ENCODE data around the gene MDM4. TPM values are rescaled to one million over a fixed set of nuclear protein-coding genes. Genes with fewer than 3 reads are reported as not detected.

The MDM4 gene
- total RNA-seq, 2 donors from 2014 or later = 72.9 to 125 TPM

- WGBS, 2 donors = 73 to 75% methylated on average over 6 of the region's 6 CpGs
- ATAC-seq = no peak
- Histone ChIP-seq H3K27ac (no peak overlapping the region), H3K27me3 (no peaks in the 10 kb centered on the region), H3K4me3 (no peak overlapping the region), H3K9me3 (no peaks in the 10 kb centered on the region), H3K36me3 (replicated peaks in 1 of 2; ENCODE audit: insufficient read depth in 1 of 2, low read depth in 2 of 2) (no peaks in the 10 kb centered on the region), H3K4me1 (no peaks in the 10 kb centered on the region)
- TF ChIP-seq POLR2A (IDR thresholded peaks at IDR 0.05) (no peak), CTCF (IDR thresholded peaks at IDR 0.05) (no peak)
- DNase-seq = no peak
- intact Hi-C loops (cut with DNase I) = no loop called here
Observed at GRCh38 chr1:204602871-204603542, 86.8 kb downstream of the MDM4 start.

DNA sequence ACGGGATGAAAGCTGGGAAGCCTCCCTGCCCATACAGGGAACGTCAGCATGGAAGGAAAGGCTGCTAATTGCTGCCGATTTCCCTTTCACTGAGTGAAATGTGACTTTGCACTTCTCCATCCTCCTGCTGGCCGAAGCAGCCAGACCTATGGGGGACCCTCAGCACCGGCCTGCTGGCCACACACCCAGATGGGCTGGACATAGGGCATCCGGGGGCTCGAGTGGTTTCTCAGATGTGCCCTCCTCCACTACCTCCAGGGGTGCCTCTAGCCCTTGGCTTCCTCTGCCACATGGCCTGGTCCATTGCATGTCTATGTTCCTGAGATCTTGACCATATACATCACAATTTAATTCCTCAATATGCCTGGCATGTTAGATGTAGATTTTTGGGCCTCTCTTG is 89.6 kb downstream of the MDM4 start:
- Histone ChIP-seq H3K9me3 (no peaks in the 10 kb centered on the region), H3K4me1 (no peaks in the 10 kb centered on the region), H3K27ac (no peak overlapping the region), H3K4me3 (no peak overlapping the region), H3K27me3 (no peaks in the 10 kb centered on the region), H3K36me3 (replicated peaks in 1 of 2; ENCODE audit: insufficient read depth in 1 of 2, low read depth in 2 of 2) (no peaks in the 10 kb centered on the region)
- ATAC-seq (no peak), DNase-seq (no peak)
- WGBS, 2 donors = 62 to 74% methylated on average over 5 to 7 of the region's 7 CpGs
- intact Hi-C loops (cut with DNase I) = no loop called here
- no peak for TF ChIP-seq POLR2A (IDR thresholded peaks at IDR 0.05)
- no peak for TF ChIP-seq CTCF (IDR thresholded peaks at IDR 0.05)

Small RNA genes lying within 50 kb of the gene (small RNA-seq; reads per million reads assigned to genes)
- gene RNA5SP74 = 123 reads per million, percentile 97 among the genes with 10 or more reads in this experiment

Other genes starting within 250 kb of the MDM4 start
- 10 to 100 TPM; 10.9 to 20.4 TPM for gene PLEKHA6, start 156.5 kb upstream of the MDM4 start, total RNA-seq
- gene PPP1R15B, start 104.6 kb upstream of the MDM4 start, total RNA-seq = 10 to 100 TPM; 32.9 to 34.3 TPM
- gene PIK3C2B, start 21.6 kb upstream of the MDM4 start, total RNA-seq = 10 to 100 TPM; 11.4 to 18.1 TPM
- gene LRRN2, start 169.3 kb downstream of the MDM4 start, total RNA-seq = 1 to 10 TPM in 1 of 2 donors, under 1 TPM in 1; 0.33 to 1.6 TPM

Measured in body of pancreas (tissue), 4 donors.